Gastroesophageal sphincter (tissue), 3 donors: ENCODE data around the gene UBXN10.

Experiments used
- POLR2AphosphoS5 ChIP-seq: sonication (generic); formaldehyde crosslinking; IDR thresholded peaks from one replicate; pipeline ENCODE4 v1.6.1; 2017; ENCODE audit warnings: antibody characterized with exemption
- TF ChIP-seq, protein P1 (sequence below), 4 experiments: fragments of 200-600 bp in 2 of 4; fragments of 450-650 bp in 2 of 4; sonication (generic) in 1 of 4; IDR thresholded peaks; one replicate each; pipeline ENCODE4 v1.5.1; 2017 to 2019; ENCODE audit warnings: antibody characterized with exemption in 4 of 4, mild to moderate bottlenecking in 2 of 4, moderate library complexity in 2 of 4

DNA sequence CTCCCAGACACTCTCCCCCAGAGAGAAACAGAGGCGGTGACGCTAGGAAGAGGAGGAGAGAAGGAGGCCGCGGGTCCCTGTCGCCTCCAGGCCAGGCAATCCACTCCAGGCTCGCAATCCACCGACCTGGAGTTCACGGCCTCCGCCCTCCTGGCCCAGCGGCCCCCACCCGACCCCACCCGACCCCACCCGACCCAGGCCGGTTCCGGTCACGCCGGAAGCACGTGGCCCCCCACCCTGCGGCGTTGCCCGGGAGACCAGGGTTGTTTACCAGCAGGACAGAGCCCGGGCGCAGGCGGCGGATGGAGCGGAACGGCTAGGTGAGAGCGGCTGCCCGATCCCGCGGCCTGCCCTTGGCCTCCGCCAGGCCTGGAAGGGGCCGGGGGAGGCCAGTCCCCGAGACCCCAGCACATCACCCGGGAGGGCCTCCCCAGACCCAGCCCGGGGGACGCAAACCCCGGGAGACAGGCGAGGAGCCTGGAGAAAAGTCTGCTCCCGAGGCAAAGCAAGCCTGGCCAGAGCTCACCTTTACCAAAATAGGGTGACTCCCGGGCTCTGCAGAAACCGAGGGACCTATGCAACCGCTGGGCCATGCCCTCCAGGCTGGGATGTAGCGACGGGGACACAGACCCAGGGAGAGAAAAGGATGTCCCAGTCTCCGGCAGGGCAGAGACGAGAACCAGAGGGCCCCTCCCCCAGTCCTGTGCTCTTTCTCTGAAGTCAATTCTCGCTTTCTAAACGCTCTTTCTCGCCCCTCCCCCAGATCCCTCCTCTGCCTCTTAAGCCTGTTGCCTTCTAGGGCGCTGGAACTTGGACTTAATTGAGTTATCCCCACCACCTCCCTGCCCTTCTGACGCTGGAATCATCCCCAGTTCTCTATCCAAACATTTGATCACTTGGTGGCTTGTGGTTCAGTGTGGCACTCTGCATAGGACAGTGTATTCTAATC lies at the start of gene UBXN10, which contains the start of gene PLA2G2C:
- TF ChIP-seq, protein P1, sequence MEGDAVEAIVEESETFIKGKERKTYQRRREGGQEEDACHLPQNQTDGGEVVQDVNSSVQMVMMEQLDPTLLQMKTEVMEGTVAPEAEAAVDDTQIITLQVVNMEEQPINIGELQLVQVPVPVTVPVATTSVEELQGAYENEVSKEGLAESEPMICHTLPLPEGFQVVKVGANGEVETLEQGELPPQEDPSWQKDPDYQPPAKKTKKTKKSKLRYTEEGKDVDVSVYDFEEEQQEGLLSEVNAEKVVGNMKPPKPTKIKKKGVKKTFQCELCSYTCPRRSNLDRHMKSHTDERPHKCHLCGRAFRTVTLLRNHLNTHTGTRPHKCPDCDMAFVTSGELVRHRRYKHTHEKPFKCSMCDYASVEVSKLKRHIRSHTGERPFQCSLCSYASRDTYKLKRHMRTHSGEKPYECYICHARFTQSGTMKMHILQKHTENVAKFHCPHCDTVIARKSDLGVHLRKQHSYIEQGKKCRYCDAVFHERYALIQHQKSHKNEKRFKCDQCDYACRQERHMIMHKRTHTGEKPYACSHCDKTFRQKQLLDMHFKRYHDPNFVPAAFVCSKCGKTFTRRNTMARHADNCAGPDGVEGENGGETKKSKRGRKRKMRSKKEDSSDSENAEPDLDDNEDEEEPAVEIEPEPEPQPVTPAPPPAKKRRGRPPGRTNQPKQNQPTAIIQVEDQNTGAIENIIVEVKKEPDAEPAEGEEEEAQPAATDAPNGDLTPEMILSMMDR (IDR thresholded peaks at IDR 0.05), result no peak
- peak; percentile 78 for TF ChIP-seq POLR2AphosphoS5
